Renal cortex interstitium (tissue), 11 donors: ENCODE data around the gene ARHGEF4. TPM values are rescaled to one million over a fixed set of nuclear protein-coding genes. Genes with fewer than 3 reads are reported as not detected.
"Not testable (repeated sequence)": the region's sequence is repeated elsewhere in the genome, so short reads cannot be mapped to it uniquely, and the experiment has no call there.

Experiments used
- DNase-seq, 11 donors: peaks; one replicate each; pipeline ENCODE4 v3.0.0-alpha.2; 2013; ENCODE audit warnings: low read depth in 9 of 11, low spot score in 4 of 11; ENCODE audit errors: extremely low read depth in 1 of 11
- polyA plus RNA-seq, 3 donors: library from polyadenylated mRNA; unstranded; fragments of 120-200 nt; gene quantifications; one replicate each; pipeline ENCODE4 v1.2.1, GENCODE V29; 2013; ENCODE audit not compliant: insufficient read length in 3 of 3

ARHGEF4 gene
- polyA plus RNA-seq, 3 donors: 5.3 to 8.4 (median 8.3) TPM

GRCh38 chr2:130981667-130982066 lies 145.0 kb downstream of the ARHGEF4 start:
- DNase-seq: no peak

- DNase-seq: no peak
These were observed 148.6 kb downstream of the ARHGEF4 start for GRCh38 chr2:130985206-130985780.

- DNase-seq: no peak
These were observed 149.3 kb downstream of the ARHGEF4 start for GRCh38 chr2:130985831-130986649.

GRCh38 chr2:130986890-130987493 lies 150.3 kb downstream of the ARHGEF4 start:
- DNase-seq: no peak

GRCh38 chr2:130987519-130988425 lies 151.1 kb downstream of the ARHGEF4 start:
- DNase-seq: no peak

- DNase-seq: not testable (repeated sequence)
These were observed 154.7 kb downstream of the ARHGEF4 start for GRCh38 chr2:130991446-130991845.

GRCh38 chr2:130992003-130992402 lies 155.3 kb downstream of the ARHGEF4 start:
- DNase-seq: not testable (repeated sequence)

- DNase-seq: no peak
These were observed 160.0 kb downstream of the ARHGEF4 start for GRCh38 chr2:130996691-130997090.

GRCh38 chr2:130997198-130997597 lies 160.5 kb downstream of the ARHGEF4 start:
- no peak for DNase-seq

- no peak for DNase-seq
These were observed 161.8 kb downstream of the ARHGEF4 start for GRCh38 chr2:130998561-130998960.

GRCh38 chr2:131004446-131005209 lies 167.9 kb downstream of the ARHGEF4 start:
- no peak for DNase-seq

GRCh38 chr2:131005216-131005935 lies 168.7 kb downstream of the ARHGEF4 start:
- no peak for DNase-seq

GRCh38 chr2:131006561-131006960 lies 169.8 kb downstream of the ARHGEF4 start:
- DNase-seq: no peak

GRCh38 chr2:131008967-131009366 lies 172.3 kb downstream of the ARHGEF4 start:
- no peak for DNase-seq

GRCh38 chr2:131009713-131010475 lies 173.2 kb downstream of the ARHGEF4 start:
- DNase-seq: no peak

GRCh38 chr2:131010566-131010965 lies 173.9 kb downstream of the ARHGEF4 start:
- DNase-seq: no peak

GRCh38 chr2:131011486-131011885 lies 174.8 kb downstream of the ARHGEF4 start:
- DNase-seq: no peak
